Stimulated activated CD4-positive, alpha-beta T cell treated with anti-CD3 and anti-CD28 coated beads, TNF-alpha, amount 100 ng/mL, for 1 hour (primary cell): Measurements from ENCODE around the gene ALPI.
"Not testable (repeated sequence)": the region's sequence is repeated elsewhere in the genome, so short reads cannot be mapped to it uniquely, and the experiment has no call there.

Source experiments
- DNase-seq, 3 donors: peaks; one replicate each; pipeline ENCODE4 v3.0.0-alpha.2; 2020; ENCODE audit warnings: low read depth in 3 of 3, low spot score in 1 of 3

The ALPI gene

GRCh38 chr2:232441147-232441651 is 14.8 kb upstream of the ALPI start:
- DNase-seq, result no peak

GRCh38 chr2:232441922-232442321 is 14.0 kb upstream of the ALPI start:
- not testable (repeated sequence) for DNase-seq

- not testable (repeated sequence) for DNase-seq
Observed at GRCh38 chr2:232442431-232442830, 13.5 kb upstream of the ALPI start.

- not testable (repeated sequence) for DNase-seq
Observed at GRCh38 chr2:232443047-232443446, 12.9 kb upstream of the ALPI start.

- DNase-seq, result not testable (repeated sequence)
Observed at GRCh38 chr2:232443669-232444408, 12.1 kb upstream of the ALPI start.

- peak in 2 of 3 donors; percentile 22 to 50 for DNase-seq
Observed at GRCh38 chr2:232444409-232445148, 11.4 kb upstream of the ALPI start.

- DNase-seq, result not testable (repeated sequence)
Observed at GRCh38 chr2:232445149-232445885, 10.6 kb upstream of the ALPI start.

GRCh38 chr2:232446266-232446777 is 9.6 kb upstream of the ALPI start:
- not testable (repeated sequence) for DNase-seq

- DNase-seq, result no peak
Observed at GRCh38 chr2:232447091-232447620, 8.8 kb upstream of the ALPI start.

GRCh38 chr2:232447638-232448303 is 8.2 kb upstream of the ALPI start:
- DNase-seq, result no peak

GRCh38 chr2:232448304-232448690 is 7.7 kb upstream of the ALPI start:
- no peak for DNase-seq

GRCh38 chr2:232449964-232450363 is 6.0 kb upstream of the ALPI start:
- DNase-seq, result no peak

- not testable (repeated sequence) for DNase-seq
Observed at GRCh38 chr2:232451645-232452044, 4.3 kb upstream of the ALPI start.

- DNase-seq, result no peak
Observed at GRCh38 chr2:232454630-232455029, 1.3 kb upstream of the ALPI start.

- no peak for DNase-seq
Observed at GRCh38 chr2:232456296-232457120, 555 bp downstream of the ALPI start.

GRCh38 chr2:232457121-232458011 is 1.4 kb downstream of the ALPI start:
- DNase-seq, result no peak

- no peak for DNase-seq
Observed at GRCh38 chr2:232458051-232458660, 2.2 kb downstream of the ALPI start.
